ENCODE data around the gene FCHO1. TPM values are rescaled to one million over a fixed set of nuclear protein-coding genes. Genes with fewer than 3 reads are reported as not detected.
A peak's percentile ranks its signal among the peaks of the same experiment; 100 is the strongest.

Gene FCHO1
- total RNA-seq, 4 donors from 2014 or later: under 0.01 to 3.8 (median 1.4) TPM; not detected in 1

- H3K4me1 ChIP-seq: no peaks in the 10 kb centered on the region
- H3K4me3 ChIP-seq: no peak overlapping the region
- intact Hi-C loops (cut with DNase I; ENCODE audit: low total_unique reads): no loop called here
- no peaks in the 10 kb centered on the region for H3K9me3 ChIP-seq
- no peaks in the 10 kb centered on the region for H3K27me3 ChIP-seq
- H3K36me3 ChIP-seq: no peaks in the 10 kb centered on the region
- H3K27ac ChIP-seq: no peak overlapping the region
- no peak for DNase-seq
- TF ChIP-seq CTCF (IDR thresholded peaks at IDR 0.05) (no peak), POLR2A (IDR thresholded peaks at IDR 0.05) (no peak)
Observed at GRCh38 chr19:17826508-17827056, 75.3 kb downstream of the FCHO1 start.

- Histone ChIP-seq H3K36me3 (no peaks in the 10 kb centered on the region), H3K27ac (no peak overlapping the region), H3K4me3 (peak overlapping the region in 1 of 2 donors; percentile 34), H3K4me1 (no peaks in the 10 kb centered on the region), H3K27me3 (no peaks in the 10 kb centered on the region), H3K9me3 (no peaks in the 10 kb centered on the region)
- intact Hi-C loops (cut with DNase I; ENCODE audit: low total_unique reads): no loop called here
- DNase-seq: no peak
- TF ChIP-seq POLR2A (IDR thresholded peaks at IDR 0.05) (no peak), CTCF (IDR thresholded peaks at IDR 0.05) (no peak)
Observed at GRCh38 chr19:17829855-17830566, 78.7 kb downstream of the FCHO1 start.

- no peaks in the 10 kb centered on the region for H3K4me1 ChIP-seq
- H3K9me3 ChIP-seq: no peaks in the 10 kb centered on the region
- TF ChIP-seq POLR2A (IDR thresholded peaks at IDR 0.05): no peak
- TF ChIP-seq CTCF (IDR thresholded peaks at IDR 0.05): no peak
- peak overlapping the region in 1 of 2 donors; percentile 34 for H3K4me3 ChIP-seq
- H3K27ac ChIP-seq: no peak overlapping the region
- intact Hi-C loops (cut with DNase I; ENCODE audit: low total_unique reads): no loop called here
- no peaks in the 10 kb centered on the region for H3K36me3 ChIP-seq
- H3K27me3 ChIP-seq: no peaks in the 10 kb centered on the region
- peak; percentile 48 to 55 for DNase-seq
Observed at GRCh38 chr19:17830567-17831418, 79.5 kb downstream of the FCHO1 start.

GRCh38 chr19:17831419-17831888 is 80.2 kb downstream of the FCHO1 start:
- H3K4me3 ChIP-seq: peak overlapping the region in 1 of 2 donors; percentile 23

More at GRCh38 chr19:17831419-17831888, 80.2 kb downstream of the FCHO1 start:
- Histone ChIP-seq H3K27ac (no peak overlapping the region), H3K9me3 (no peaks in the 10 kb centered on the region), H3K36me3 (no peaks in the 10 kb centered on the region), H3K27me3 (no peaks in the 10 kb centered on the region), H3K4me1 (no peaks in the 10 kb centered on the region)
- intact Hi-C loops (cut with DNase I; ENCODE audit: low total_unique reads): no loop called here
- TF ChIP-seq CTCF (IDR thresholded peaks at IDR 0.05) (no peak), POLR2A (IDR thresholded peaks at IDR 0.05) (no peak)
- DNase-seq: no peak

All from uterus (tissue), 4 donors.